GM12875 (cell line): ENCODE measurements around the gene TMEM196.

ENCODE experiments used
- H3K4me3 ChIP-seq: one replicate; pipeline ENCODE4 v1.5.1; 2011; ENCODE audit warnings: low read depth, low read length, control low read depth
- TF ChIP-seq, protein P1 (sequence below): IDR thresholded peaks from 2 replicates; pipeline ENCODE4 v1.5.1; 2011; ENCODE audit warnings: low read depth, mild to moderate bottlenecking, control low read depth, inconsistent platforms, low read length, moderate library complexity, borderline replicate concordance; ENCODE audit not compliant: insufficient read depth

The TMEM196 gene

DNA sequence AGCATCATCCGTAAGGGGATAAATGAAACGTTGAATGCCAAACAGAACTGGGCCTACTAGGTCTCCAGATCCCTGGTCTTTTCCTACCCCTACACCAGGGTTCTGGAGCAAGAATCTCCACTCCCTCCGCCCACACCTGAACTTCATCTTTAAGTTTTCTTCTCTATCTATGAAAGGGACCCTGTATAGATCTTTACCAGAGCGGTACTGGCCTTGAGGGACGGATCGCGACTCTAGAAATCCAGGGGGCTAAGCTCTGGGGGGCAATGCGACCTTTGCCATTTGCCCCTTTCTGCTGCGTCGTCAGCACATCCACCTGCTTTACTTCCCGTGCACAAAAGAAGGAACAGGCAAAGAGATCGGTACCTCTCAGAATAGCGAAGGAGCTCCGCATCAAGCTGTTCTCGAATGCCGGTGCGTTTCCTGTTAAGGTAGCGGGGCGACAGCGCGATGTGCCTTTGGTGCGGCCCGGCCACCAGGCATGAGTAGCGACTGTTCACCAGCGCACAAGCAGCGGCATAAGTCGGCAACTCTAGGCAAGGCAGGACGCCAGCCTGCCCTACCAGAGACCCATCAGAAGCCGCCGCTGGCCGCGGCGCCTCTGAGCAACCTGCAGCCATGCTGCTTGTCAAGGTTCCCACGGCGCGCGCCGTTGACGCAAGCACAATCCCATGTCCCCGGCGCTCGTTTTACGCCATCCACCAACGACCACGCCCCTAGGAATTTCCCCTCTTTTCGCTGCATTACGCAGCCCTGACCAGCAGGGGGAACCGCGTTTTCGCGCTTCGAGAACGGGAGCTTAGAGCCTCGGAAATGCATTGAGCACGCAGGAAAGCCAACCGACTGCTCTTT, 64.8 kb downstream of the TMEM196 start, which contains the start of gene POLR1F:
POLR1F (minus strand) TSS at position 641 of the 852 bp plus-strand sequence; CDS start at position 620, 21 bp downstream.
- TF ChIP-seq, protein P1, sequence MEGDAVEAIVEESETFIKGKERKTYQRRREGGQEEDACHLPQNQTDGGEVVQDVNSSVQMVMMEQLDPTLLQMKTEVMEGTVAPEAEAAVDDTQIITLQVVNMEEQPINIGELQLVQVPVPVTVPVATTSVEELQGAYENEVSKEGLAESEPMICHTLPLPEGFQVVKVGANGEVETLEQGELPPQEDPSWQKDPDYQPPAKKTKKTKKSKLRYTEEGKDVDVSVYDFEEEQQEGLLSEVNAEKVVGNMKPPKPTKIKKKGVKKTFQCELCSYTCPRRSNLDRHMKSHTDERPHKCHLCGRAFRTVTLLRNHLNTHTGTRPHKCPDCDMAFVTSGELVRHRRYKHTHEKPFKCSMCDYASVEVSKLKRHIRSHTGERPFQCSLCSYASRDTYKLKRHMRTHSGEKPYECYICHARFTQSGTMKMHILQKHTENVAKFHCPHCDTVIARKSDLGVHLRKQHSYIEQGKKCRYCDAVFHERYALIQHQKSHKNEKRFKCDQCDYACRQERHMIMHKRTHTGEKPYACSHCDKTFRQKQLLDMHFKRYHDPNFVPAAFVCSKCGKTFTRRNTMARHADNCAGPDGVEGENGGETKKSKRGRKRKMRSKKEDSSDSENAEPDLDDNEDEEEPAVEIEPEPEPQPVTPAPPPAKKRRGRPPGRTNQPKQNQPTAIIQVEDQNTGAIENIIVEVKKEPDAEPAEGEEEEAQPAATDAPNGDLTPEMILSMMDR = peak; percentile 89

DNA sequence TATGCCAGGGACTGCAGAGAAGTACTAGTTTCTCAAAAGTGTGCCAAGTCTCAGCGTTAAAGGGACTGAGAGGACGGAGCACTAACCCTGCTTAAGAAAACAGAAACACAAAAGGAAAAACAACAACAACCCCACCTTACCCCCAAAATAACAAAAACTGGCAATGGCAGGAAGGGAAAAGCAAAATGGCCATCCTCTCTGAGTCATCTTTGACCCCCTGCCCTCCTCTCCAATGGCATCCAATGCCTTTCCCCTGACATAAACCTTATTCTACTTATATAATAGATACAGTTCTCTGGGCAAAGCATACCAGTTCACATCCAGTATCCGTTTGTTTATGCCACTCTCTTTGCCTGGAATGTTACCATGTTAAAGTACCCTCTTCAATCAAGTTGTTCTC, 66.2 kb downstream of the TMEM196 start:
- TF ChIP-seq, protein P1 = no peak
- H3K4me3 ChIP-seq = no peak overlapping the region

More for the DNA sequence above, 64.8 kb downstream of the TMEM196 start, which contains the start of gene POLR1F:
- H3K4me3 ChIP-seq = peak within 1 kb of the TSS; percentile 84

DNA sequence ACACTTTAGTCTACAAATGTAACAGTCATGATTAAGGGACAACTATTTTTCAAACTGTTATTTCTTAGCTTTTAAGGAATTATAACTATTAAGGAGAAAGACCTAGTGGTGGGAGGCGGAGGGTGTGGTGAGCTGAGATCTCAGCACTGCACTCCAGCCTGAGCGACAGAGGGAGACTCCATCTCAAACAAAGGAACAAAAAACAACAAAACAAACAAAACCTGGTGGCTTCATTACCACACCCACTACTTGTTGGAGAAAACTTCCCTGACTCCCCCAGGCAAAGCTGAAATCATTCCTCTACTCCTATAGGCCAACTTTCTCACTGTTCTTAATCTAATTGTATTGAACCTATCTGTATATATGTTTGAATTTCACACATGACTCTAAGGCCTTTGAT, 67.8 kb downstream of the TMEM196 start:
- TF ChIP-seq, protein P1 = no peak

DNA sequence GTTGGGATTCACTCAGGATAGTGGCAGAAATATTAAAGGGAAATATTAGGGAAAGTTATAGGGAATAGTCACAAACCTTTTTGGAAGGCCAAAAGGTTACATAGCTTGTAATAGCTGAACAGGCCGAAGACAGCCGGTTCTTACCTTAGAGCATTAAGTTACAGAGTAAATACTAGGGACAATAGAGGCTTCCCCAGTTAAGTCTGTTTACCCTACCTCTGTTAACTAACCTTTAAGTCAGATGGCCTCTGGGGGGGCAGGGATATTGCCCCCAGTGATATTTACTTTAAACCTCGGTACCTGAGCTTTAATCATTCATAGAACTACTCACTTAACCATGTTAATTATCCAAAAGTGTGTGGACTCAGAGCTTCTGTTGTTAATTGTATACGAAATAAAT, 71.9 kb downstream of the TMEM196 start:
- H3K4me3 ChIP-seq = no peak overlapping the region
- TF ChIP-seq, protein P1 = no peak

More for the DNA sequence above, 67.8 kb downstream of the TMEM196 start:
- H3K4me3 ChIP-seq = no peak overlapping the region

DNA sequence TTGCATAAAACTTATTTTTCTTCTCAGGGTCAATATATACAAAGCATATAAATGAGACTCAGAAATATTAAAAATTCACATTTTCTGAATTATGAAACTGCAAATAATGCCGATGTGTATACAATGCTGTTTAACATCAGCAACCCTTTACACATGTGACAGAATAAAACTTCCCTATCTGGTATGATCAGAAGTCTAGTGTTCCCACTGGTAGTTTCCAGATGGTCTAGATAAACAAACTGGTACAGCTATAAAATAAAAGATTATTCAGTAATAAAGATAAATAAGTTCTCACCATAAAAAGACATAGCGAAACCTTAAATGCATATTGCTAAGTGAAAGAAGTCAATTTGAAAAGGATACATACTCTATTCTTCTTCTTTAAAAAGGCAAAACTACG, 72.5 kb downstream of the TMEM196 start:
- no peak overlapping the region for H3K4me3 ChIP-seq
- TF ChIP-seq, protein P1 = no peak

DNA sequence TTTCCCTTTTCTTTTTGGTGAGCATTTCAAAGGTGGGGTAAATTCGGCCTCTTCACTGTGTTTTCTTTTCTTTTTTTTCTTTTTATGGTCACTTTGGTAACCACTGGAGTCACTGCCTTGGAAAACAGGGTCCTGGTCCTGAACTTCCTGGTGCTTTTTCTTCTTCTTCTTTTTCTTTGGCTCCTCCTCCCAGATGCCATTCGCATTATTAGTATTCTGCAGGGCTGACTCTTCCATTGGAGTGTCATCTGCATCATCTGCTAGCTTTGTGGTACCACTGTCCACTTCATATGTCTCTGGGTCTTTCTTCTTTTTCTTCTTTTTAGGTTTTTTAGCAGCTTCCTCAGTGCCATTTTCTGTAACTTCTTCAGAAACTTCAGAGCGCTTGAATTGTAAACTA, 75.1 kb downstream of the TMEM196 start:
- no peak overlapping the region for H3K4me3 ChIP-seq
- TF ChIP-seq, protein P1 = no peak

DNA sequence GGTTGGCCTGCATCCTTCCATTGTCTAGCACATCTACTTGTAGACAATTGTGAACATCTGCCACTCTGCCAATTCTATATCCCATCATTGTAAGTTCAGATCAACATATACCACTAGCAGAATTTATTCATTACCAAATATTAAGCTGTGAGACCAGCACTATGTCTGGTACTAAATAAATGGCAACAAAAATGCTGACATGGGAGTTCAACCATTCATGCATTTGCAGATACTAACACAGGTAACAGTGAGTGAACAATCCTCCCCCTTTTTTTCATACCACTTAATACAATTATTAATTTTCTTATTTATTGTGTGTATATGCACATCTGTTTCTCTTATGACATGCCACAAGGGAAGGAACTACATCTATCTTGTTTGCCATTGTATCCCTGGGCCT, 76.5 kb downstream of the TMEM196 start:
- TF ChIP-seq, protein P1 = no peak

More for the DNA sequence above, 76.5 kb downstream of the TMEM196 start:
- H3K4me3 ChIP-seq = no peak overlapping the region
